AG09309 (cell line): Measurements from ENCODE around the gene CYP26B1.

Source experiments
- DNase-seq: peaks from one replicate; pipeline ENCODE4 v3.0.0-alpha.2; 2010; ENCODE audit warnings: low read depth
- H3K4me3 ChIP-seq: 2 replicates; pipeline ENCODE4 v1.5.1; 2011; ENCODE audit warnings: mild to moderate bottlenecking, low read depth, low read length, moderate library complexity; ENCODE audit not compliant: control insufficient read depth
- CTCF ChIP-seq: IDR thresholded peaks from 2 replicates; pipeline ENCODE4 v1.5.1; 2011; ENCODE audit warnings: mild to moderate bottlenecking, low read depth, low read length, inconsistent platforms; ENCODE audit not compliant: insufficient read depth, control insufficient read depth; ENCODE audit errors: missing control alignments

The CYP26B1 gene

DNA sequence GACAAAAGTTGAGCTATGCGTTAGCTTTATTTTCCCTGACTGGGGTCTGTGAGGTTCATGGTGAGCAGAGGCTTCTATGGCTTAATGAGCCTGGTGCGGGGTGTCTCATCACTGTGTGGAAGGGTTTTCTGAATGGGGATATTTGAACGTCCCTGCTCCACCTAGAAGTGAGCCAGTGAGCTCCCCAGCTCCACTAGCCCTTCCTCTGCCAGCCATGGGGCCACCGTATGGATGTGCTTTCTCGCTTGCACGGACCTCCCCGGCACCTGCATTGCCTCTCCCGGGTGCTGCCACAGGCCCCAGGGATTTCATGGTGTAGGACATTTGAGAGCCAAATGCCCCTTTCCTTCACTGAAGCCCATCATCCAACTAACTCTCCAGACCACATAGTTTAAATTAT is 37.8 kb downstream of the CYP26B1 start:
- no peak for DNase-seq
- no peak for TF ChIP-seq CTCF
- H3K4me3 ChIP-seq = no peak overlapping the region

DNA sequence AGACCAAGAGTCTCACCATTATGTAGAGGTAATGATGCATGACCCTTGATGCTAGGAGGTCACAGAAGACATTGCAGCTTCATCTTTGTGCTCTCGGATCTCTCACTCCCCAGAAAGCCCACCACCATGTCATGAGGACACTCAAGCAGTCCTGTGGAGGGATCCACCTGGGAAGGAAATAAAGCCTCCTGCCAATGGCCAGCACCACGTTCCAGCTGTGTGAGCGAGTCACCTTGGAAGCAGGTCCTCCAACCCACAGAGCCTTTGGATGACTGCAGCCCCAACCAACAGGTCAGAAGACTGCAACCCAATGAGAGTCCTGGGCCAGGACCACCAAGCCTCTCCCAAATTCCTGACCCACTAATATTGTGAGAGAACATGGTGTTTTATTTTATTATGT is 38.4 kb downstream of the CYP26B1 start:
- H3K4me3 ChIP-seq = no peak overlapping the region
- TF ChIP-seq CTCF = no peak
- DNase-seq = no peak

DNA sequence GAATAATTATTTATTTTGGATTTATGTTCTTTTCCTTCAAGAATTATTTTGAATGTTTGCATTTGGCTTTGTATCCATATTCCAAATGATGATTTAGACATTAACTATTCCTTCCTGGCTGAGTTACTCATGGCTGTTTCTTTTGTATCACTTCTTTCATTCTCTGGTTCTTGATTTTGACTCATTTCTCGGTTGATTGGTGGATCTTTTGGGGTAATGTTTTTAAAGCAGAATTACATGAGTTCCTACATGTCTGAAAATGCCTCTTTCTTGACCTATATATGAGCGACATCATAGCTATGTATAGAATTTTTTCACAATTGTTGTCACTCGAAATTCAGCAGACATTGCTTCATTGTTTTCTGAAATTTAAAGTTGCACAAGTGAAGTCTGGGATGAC is 39.5 kb downstream of the CYP26B1 start:
- H3K4me3 ChIP-seq = no peak overlapping the region
- DNase-seq = no peak
- TF ChIP-seq CTCF = no peak

DNA sequence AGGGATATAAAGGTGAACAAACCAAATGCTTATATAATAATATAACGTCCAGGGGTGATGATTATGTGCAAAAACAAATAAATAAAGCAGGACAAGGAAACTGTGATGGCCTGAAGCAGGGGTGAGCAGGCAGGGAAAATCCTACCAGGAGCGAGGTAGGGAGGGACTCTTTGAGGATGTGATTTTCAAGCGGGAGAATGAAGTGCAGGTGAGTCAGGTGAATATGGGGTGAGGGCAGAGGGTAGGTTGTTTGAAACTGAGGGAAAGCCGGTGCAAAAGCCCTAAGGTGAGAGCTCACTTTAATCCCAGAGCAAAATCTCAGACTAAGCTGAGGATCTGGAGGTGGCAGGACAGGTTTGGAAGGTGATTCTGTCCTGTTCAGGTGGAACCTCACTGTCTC is 40.7 kb downstream of the CYP26B1 start:
- TF ChIP-seq CTCF = no peak
- no peak overlapping the region for H3K4me3 ChIP-seq
- no peak for DNase-seq

GRCh38 chr2:72104821-72105588 is 42.7 kb downstream of the CYP26B1 start:
- TF ChIP-seq CTCF = no peak
- no peak overlapping the region for H3K4me3 ChIP-seq
- DNase-seq = no peak

GRCh38 chr2:72103690-72104089 is 44.0 kb downstream of the CYP26B1 start:
- no peak overlapping the region for H3K4me3 ChIP-seq
- no peak for TF ChIP-seq CTCF
- DNase-seq = no peak
